HepG2 (cell line): ENCODE data around the gene FAM162B. TPM values are rescaled to one million over a fixed set of nuclear protein-coding genes. Genes with fewer than 3 reads are reported as not detected.

ENCODE experiments used
- ARID5B ChIP-seq: IDR thresholded peaks from 2 replicates; pipeline ENCODE4 v1.4.0; 2020; ENCODE audit warnings: mild to moderate bottlenecking, missing genetic modification reagents
- IRX3 ChIP-seq: sonication (generic); formaldehyde crosslinking; IDR thresholded peaks from 2 replicates; pipeline ENCODE4 v1.8.1; 2023; ENCODE audit warnings: mild to moderate bottlenecking, low read depth, missing genetic modification reagents, borderline replicate concordance
- KLF15 ChIP-seq: sonication (generic); formaldehyde crosslinking; IDR thresholded peaks from 2 replicates; pipeline ENCODE4 v1.8.1; 2023; ENCODE audit warnings: borderline replicate concordance, mild to moderate bottlenecking, inconsistent platforms, missing genetic modification reagents, mixed read lengths
- NFAT5 ChIP-seq: sonication (generic); formaldehyde crosslinking; IDR thresholded peaks from 2 replicates; pipeline ENCODE4 v1.4.0; 2020; ENCODE audit warnings: missing genetic modification reagents
- PITX1 ChIP-seq: sonication (generic); formaldehyde crosslinking; IDR thresholded peaks from 2 replicates; pipeline ENCODE4 v1.5.1; 2020; ENCODE audit warnings: mild to moderate bottlenecking, missing genetic modification reagents
- TFDP1 ChIP-seq: IDR thresholded peaks from 2 replicates; pipeline ENCODE4 v1.6.1; 2016; ENCODE audit warnings: missing compliant biosample characterization, missing genetic modification reagents, borderline replicate concordance
- ZFP37 ChIP-seq: sonication (generic); formaldehyde crosslinking; IDR thresholded peaks from 2 replicates; pipeline ENCODE4 v1.4.0; 2020; ENCODE audit warnings: missing genetic modification reagents, borderline replicate concordance
- ZNF224 ChIP-seq: sonication (generic); formaldehyde crosslinking; IDR thresholded peaks from 2 replicates; pipeline ENCODE4 v1.5.0; 2020; ENCODE audit warnings: mild to moderate bottlenecking, missing genetic modification reagents
- ZNF292 ChIP-seq: sonication (generic); formaldehyde crosslinking; IDR thresholded peaks from 2 replicates; pipeline ENCODE4 v1.8.1; 2022; ENCODE audit warnings: mild to moderate bottlenecking, low read depth, missing genetic modification reagents, borderline replicate concordance
- ZNF574 ChIP-seq: sonication (generic); formaldehyde crosslinking; IDR thresholded peaks from 2 replicates; pipeline ENCODE4 v1.4.0; 2020; ENCODE audit warnings: missing genetic modification reagents
- ZNF597 ChIP-seq: sonication (generic); formaldehyde crosslinking; IDR thresholded peaks from 2 replicates; pipeline ENCODE4 v1.5.0; 2020; ENCODE audit warnings: missing genetic modification reagents
- polyA plus RNA-seq, 8 experiments: library from polyadenylated mRNA; depleted of rRNA in 3 of 8; stranded (reverse) in 7 of 8; unstranded in 1 of 8; fragments of >200 nt; fragmentation: Illumina TruSeq in 4 of 8; extraction: Trizol in 4 of 8; gene quantifications; 2 replicates each; pipeline versions ENCODE4 v1.2.1 to v1.2.3, GENCODE V29; 2011 to 2016; ENCODE audit warnings: low read depth in 4 of 8, missing spikeins in 1 of 8, mixed read lengths in 1 of 8; ENCODE audit not compliant: insufficient read depth in 1 of 8
- total RNA-seq, 5 experiments: library from RNA; depleted of rRNA; stranded (reverse); fragments of >200 nt; fragmentation: Illumina TruSeq; extraction: Trizol; gene quantifications; 2 replicates each; pipeline ENCODE4 v1.2.3, GENCODE V29; 2016; ENCODE audit warnings: low read depth in 1 of 5

The FAM162B gene
- total and polyA plus RNA-seq, 2 of the 13 experiments (the other 11 are each of a cell fraction or from before 2014, with no cell fraction given), result not detected

GRCh38 chr6:116763048-116763447 lies 2.5 kb downstream of the FAM162B start (continued):
- TF ChIP-seq ARID5B (CRISPR knock-in tag), result no peak
- no peak for TF ChIP-seq PITX1 (CRISPR knock-in tag)
- no peak for TF ChIP-seq ZNF224
- TF ChIP-seq ZNF574, result no peak
- no peak for TF ChIP-seq IRX3
- TF ChIP-seq KLF15 (CRISPR knock-in tag), result no peak
- no peak for TF ChIP-seq TFDP1 (CRISPR knock-in tag)
- no peak for TF ChIP-seq ZFP37
- TF ChIP-seq ZNF597 (CRISPR knock-in tag), result no peak
- TF ChIP-seq ZNF292 (CRISPR knock-in tag), result no peak
- TF ChIP-seq NFAT5, result no peak
